Measurements from ENCODE around the gene L3MBTL4.
"Not testable (repeated sequence)": the region's sequence is repeated elsewhere in the genome, so short reads cannot be mapped to it uniquely, and the experiment has no call there.

L3MBTL4 gene

DNA sequence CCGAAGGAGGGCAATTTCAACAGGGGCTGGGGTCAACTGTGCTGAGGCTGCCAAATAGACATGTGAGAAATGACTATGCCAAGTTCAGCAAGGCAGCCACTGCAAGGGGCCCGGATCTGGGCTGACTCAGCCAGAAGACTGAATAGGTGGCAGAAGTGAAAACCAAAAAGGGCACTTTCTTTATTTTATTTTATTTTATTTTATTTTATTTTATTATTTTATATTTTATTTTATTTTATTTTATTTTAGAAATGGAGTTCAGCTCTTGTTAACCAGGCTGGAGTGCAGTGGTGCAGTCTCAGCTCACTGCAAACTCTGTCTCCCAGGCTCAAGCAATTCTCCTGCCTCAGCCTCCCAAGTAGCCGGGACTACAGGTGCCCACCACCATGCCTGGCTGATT, 228.9 kb downstream of the L3MBTL4 start:
- Histone ChIP-seq H3K36me3 (ENCODE audit: control insufficient read depth in 4 of 4, insufficient read depth in 4 of 4, low read length in 3 of 4) (peaks cover 0 to 26% (median 8%) of the 10 kb centered on the region in 4 experiments), H3K9me3 (ENCODE audit: control extremely low read depth in 1 of 5, control insufficient read depth in 4 of 5, insufficient read depth in 2 of 5, low read depth in 1 of 5, low read length in 4 of 5) (peaks cover 0 to 20% (median 8%) of the 10 kb centered on the region in 5 experiments)
- CTCF ChIA-PET; DNase-seq; H3K4me3 ChIP-seq (ENCODE audit: control insufficient read depth in 1 of 7, extremely low read depth in 1 of 7, insufficient read depth in 4 of 7, low read depth in 2 of 7, low read length in 6 of 7); H3K4me1 ChIP-seq (ENCODE audit: control extremely low read depth in 1 of 4, control insufficient read depth in 4 of 4, insufficient read depth in 4 of 4, low read length in 3 of 4); H3K27ac ChIP-seq (ENCODE audit: insufficient read depth in 1 of 2, low read depth in 1 of 2, low read length in 2 of 2, poor library complexity in 1 of 2, severe bottlenecking in 2 of 2); H3K27me3 ChIP-seq (replicated peaks in 2 of 5; ENCODE audit: control insufficient read depth in 4 of 5, insufficient read depth in 5 of 5, low read length in 4 of 5); POLR2A ChIA-PET: not testable (repeated sequence)
- WGBS (ENCODE audit: insufficient coverage) = 100% methylated on average over 2 of the region's 3 CpGs

DNA sequence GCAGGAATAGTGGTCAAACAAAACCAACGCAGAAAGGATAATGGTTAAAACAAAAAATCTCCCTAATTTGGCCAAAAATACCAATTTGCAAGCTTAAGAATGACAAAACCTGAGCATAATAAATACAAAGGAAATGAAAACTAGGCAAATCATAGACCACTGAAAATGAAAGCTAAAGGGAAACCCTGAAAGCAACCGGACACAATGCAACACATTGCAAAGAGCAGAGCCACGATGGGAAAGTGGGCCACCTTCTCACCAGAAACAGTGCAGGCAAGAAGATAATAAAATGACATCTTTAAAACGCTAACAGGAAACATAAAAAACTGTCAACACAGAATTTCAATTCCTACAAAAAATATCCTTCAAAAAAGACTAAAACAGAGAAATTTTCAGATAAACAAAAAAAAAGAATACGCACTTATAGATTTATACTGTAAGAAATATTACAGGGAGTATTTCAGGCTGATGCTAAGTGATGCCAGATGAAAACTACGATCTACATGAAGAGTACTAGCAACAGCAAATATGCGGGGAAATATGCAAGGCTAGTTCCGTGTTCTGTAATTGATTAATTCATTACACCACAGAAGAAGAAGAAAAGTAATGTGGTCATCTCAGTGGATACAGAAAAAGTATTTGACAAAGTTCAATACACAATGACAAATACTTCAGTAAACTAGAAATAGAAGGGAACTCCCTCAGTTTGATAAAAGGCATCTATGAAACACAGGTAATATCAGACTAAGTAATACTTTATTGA, 239.5 kb downstream of the L3MBTL4 start:
- no peaks in the 10 kb centered on the region for H3K27me3 ChIP-seq (replicated peaks in 2 of 5; ENCODE audit: control insufficient read depth in 4 of 5, insufficient read depth in 5 of 5, low read length in 4 of 5)
- H3K9me3 ChIP-seq (ENCODE audit: control extremely low read depth in 1 of 5, control insufficient read depth in 4 of 5, insufficient read depth in 2 of 5, low read depth in 1 of 5, low read length in 4 of 5) = no peaks in the 10 kb centered on the region
- peaks cover 0 to 4% (median 0%) of the 10 kb centered on the region in 4 experiments for H3K36me3 ChIP-seq (ENCODE audit: control insufficient read depth in 4 of 4, insufficient read depth in 4 of 4, low read length in 3 of 4)
- H3K4me1 ChIP-seq (ENCODE audit: control extremely low read depth in 1 of 4, control insufficient read depth in 4 of 4, insufficient read depth in 4 of 4, low read length in 3 of 4) = no peaks in the 10 kb centered on the region
- ChIA-PET CTCF (no interaction called here), POLR2A (no interaction called here)
- no peak for DNase-seq
- H3K4me3 ChIP-seq (ENCODE audit: control insufficient read depth in 1 of 7, extremely low read depth in 1 of 7, insufficient read depth in 4 of 7, low read depth in 2 of 7, low read length in 6 of 7) = no peak overlapping the region
- no peak overlapping the region for H3K27ac ChIP-seq (ENCODE audit: insufficient read depth in 1 of 2, low read depth in 1 of 2, low read length in 2 of 2, poor library complexity in 1 of 2, severe bottlenecking in 2 of 2)
- 92% methylated on average over 4 of the region's 8 CpGs for WGBS (ENCODE audit: insufficient coverage)

DNA sequence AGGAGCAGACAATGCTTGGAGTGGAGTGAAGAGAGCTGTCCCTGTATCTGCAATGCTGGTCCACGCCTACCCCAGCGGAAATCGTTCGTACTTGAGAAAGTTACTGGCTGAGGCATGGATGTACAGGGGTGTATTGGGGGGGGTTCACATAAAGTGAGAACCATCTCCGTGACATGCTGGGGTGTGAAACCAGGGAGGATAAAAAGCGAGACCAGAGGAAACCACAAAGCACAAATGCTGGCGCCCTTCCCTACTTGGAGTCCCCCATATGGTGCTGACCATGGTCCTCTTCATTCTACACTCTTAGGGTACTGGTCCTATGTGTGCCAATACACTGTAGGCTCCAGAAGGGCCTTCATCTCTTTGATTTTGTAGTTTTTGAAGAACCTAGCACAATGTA, 244.1 kb downstream of the L3MBTL4 start:
- Histone ChIP-seq H3K4me3 (ENCODE audit: control insufficient read depth in 1 of 7, extremely low read depth in 1 of 7, insufficient read depth in 4 of 7, low read depth in 2 of 7, low read length in 6 of 7) (no peak overlapping the region), H3K4me1 (ENCODE audit: control extremely low read depth in 1 of 4, control insufficient read depth in 4 of 4, insufficient read depth in 4 of 4, low read length in 3 of 4) (no peaks in the 10 kb centered on the region), H3K36me3 (ENCODE audit: control insufficient read depth in 4 of 4, insufficient read depth in 4 of 4, low read length in 3 of 4) (peaks cover 0 to 4% (median 0%) of the 10 kb centered on the region in 4 experiments), H3K9me3 (ENCODE audit: control extremely low read depth in 1 of 5, control insufficient read depth in 4 of 5, insufficient read depth in 2 of 5, low read depth in 1 of 5, low read length in 4 of 5) (no peaks in the 10 kb centered on the region), H3K27me3 (replicated peaks in 2 of 5; ENCODE audit: control insufficient read depth in 4 of 5, insufficient read depth in 5 of 5, low read length in 4 of 5) (no peaks in the 10 kb centered on the region), H3K27ac (ENCODE audit: insufficient read depth in 1 of 2, low read depth in 1 of 2, low read length in 2 of 2, poor library complexity in 1 of 2, severe bottlenecking in 2 of 2) (no peak overlapping the region)
- ChIA-PET CTCF (no interaction called here), POLR2A (no interaction called here)
- WGBS (ENCODE audit: insufficient coverage) = 98% methylated on average over 7 of the region's 7 CpGs
- no peak for DNase-seq

DNA sequence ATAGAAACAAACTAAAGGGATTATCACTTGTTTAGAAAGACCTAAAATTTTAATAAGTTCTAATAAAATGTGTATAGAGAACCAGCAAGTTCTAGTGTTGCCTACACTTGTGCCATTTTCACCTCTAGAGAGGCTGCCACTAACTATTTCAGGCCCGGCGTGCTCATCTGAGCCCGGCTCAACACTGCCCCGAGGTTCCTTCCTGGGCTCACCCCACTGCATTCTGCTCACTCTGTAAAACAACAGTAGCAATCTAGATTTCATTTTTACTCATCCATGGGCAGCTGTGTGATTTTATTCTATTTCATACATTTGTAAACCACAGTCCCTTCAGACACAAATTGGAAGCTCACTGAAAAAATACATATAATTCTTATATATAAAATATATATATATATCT, 253.2 kb downstream of the L3MBTL4 start:
- Histone ChIP-seq H3K27me3 (replicated peaks in 2 of 5; ENCODE audit: control insufficient read depth in 4 of 5, insufficient read depth in 5 of 5, low read length in 4 of 5) (no peaks in the 10 kb centered on the region), H3K4me3 (ENCODE audit: control insufficient read depth in 1 of 7, extremely low read depth in 1 of 7, insufficient read depth in 4 of 7, low read depth in 2 of 7, low read length in 6 of 7) (no peak overlapping the region), H3K4me1 (ENCODE audit: control extremely low read depth in 1 of 4, control insufficient read depth in 4 of 4, insufficient read depth in 4 of 4, low read length in 3 of 4) (no peaks in the 10 kb centered on the region), H3K9me3 (ENCODE audit: control extremely low read depth in 1 of 5, control insufficient read depth in 4 of 5, insufficient read depth in 2 of 5, low read depth in 1 of 5, low read length in 4 of 5) (peaks cover 0 to 16% (median 2%) of the 10 kb centered on the region in 5 experiments), H3K27ac (ENCODE audit: insufficient read depth in 1 of 2, low read depth in 1 of 2, low read length in 2 of 2, poor library complexity in 1 of 2, severe bottlenecking in 2 of 2) (no peak overlapping the region), H3K36me3 (ENCODE audit: control insufficient read depth in 4 of 4, insufficient read depth in 4 of 4, low read length in 3 of 4) (peaks cover 0 to 18% (median 5%) of the 10 kb centered on the region in 4 experiments)
- ChIA-PET CTCF (no interaction called here), POLR2A (interaction anchor here (0.9 kb wide), 1 partner anchor 56 kb away, joined by 3 read pairs; no protein-coding TSS in a partner anchor)
- 100% methylated on average over 4 of the region's 4 CpGs for WGBS (ENCODE audit: insufficient coverage)
- DNase-seq = no peak

DNA sequence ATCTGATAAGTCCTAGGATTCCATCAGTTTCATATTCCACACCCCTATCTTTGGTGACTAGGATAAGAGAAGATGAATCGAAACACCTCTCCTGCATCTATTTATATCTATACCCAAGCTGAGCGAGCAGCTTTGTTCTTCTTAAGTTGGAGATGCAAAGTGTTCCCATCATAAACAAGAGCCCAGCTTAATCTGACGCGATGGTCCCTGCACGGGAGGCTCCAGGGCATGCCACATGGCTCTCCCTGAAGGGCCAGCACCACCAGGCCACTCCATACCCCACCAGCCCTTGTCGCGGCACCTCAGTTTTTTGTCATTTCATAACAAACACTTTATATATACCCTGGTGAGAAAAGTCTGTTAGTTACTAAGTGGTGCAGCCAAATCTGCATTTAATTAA, 255.3 kb downstream of the L3MBTL4 start:
- H3K4me3 ChIP-seq (ENCODE audit: control insufficient read depth in 1 of 7, extremely low read depth in 1 of 7, insufficient read depth in 4 of 7, low read depth in 2 of 7, low read length in 6 of 7) = no peak overlapping the region
- peaks cover 0 to 18% (median 5%) of the 10 kb centered on the region in 4 experiments for H3K36me3 ChIP-seq (ENCODE audit: control insufficient read depth in 4 of 4, insufficient read depth in 4 of 4, low read length in 3 of 4)
- WGBS (ENCODE audit: insufficient coverage) = 98% methylated on average over 4 of the region's 7 CpGs
- POLR2A ChIA-PET = interaction anchor here (0.6 kb wide), 1 partner anchor 370 kb away, joined by 3 read pairs; no protein-coding TSS in a partner anchor
- H3K9me3 ChIP-seq (ENCODE audit: control extremely low read depth in 1 of 5, control insufficient read depth in 4 of 5, insufficient read depth in 2 of 5, low read depth in 1 of 5, low read length in 4 of 5) = peaks cover 0 to 17% (median 2%) of the 10 kb centered on the region in 5 experiments
- no peaks in the 10 kb centered on the region for H3K27me3 ChIP-seq (replicated peaks in 2 of 5; ENCODE audit: control insufficient read depth in 4 of 5, insufficient read depth in 5 of 5, low read length in 4 of 5)
- no peaks in the 10 kb centered on the region for H3K4me1 ChIP-seq (ENCODE audit: control extremely low read depth in 1 of 4, control insufficient read depth in 4 of 4, insufficient read depth in 4 of 4, low read length in 3 of 4)
- no peak for DNase-seq
- CTCF ChIA-PET = no interaction called here
- no peak overlapping the region for H3K27ac ChIP-seq (ENCODE audit: insufficient read depth in 1 of 2, low read depth in 1 of 2, low read length in 2 of 2, poor library complexity in 1 of 2, severe bottlenecking in 2 of 2)

DNA sequence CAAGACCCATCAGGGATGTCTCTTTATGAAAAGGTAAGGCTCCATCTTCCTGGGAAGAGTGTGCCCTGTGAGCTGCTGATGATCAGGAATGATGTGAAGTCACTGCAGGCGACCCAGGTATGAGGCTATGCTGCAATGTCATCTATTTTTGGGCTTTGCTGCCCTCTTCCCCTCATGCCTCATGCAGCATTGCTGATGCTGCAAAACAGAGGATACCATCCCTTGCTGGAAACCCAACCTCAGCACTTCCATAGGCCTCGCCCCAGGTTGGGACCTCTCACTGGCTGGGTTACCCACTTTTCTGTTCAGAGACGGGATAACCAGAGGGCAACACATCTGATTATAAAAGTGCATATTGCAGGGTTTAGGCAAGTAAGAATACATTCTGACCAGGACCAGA, 255.8 kb downstream of the L3MBTL4 start:
- ChIA-PET CTCF (no interaction called here), POLR2A (no interaction called here)
- H3K36me3 ChIP-seq (ENCODE audit: control insufficient read depth in 4 of 4, insufficient read depth in 4 of 4, low read length in 3 of 4) = peaks cover 0 to 18% (median 6%) of the 10 kb centered on the region in 4 experiments
- H3K4me3 ChIP-seq (ENCODE audit: control insufficient read depth in 1 of 7, extremely low read depth in 1 of 7, insufficient read depth in 4 of 7, low read depth in 2 of 7, low read length in 6 of 7) = no peak overlapping the region
- DNase-seq = no peak
- no peaks in the 10 kb centered on the region for H3K4me1 ChIP-seq (ENCODE audit: control extremely low read depth in 1 of 4, control insufficient read depth in 4 of 4, insufficient read depth in 4 of 4, low read length in 3 of 4)
- 96% methylated on average over 3 of the region's 3 CpGs for whole genome bisulfite sequencing (ENCODE audit: insufficient coverage)
- H3K9me3 ChIP-seq (ENCODE audit: control extremely low read depth in 1 of 5, control insufficient read depth in 4 of 5, insufficient read depth in 2 of 5, low read depth in 1 of 5, low read length in 4 of 5) = peaks cover 0 to 16% (median 2%) of the 10 kb centered on the region in 5 experiments
- no peaks in the 10 kb centered on the region for H3K27me3 ChIP-seq (replicated peaks in 2 of 5; ENCODE audit: control insufficient read depth in 4 of 5, insufficient read depth in 5 of 5, low read length in 4 of 5)
- no peak overlapping the region for H3K27ac ChIP-seq (ENCODE audit: insufficient read depth in 1 of 2, low read depth in 1 of 2, low read length in 2 of 2, poor library complexity in 1 of 2, severe bottlenecking in 2 of 2)

DNA sequence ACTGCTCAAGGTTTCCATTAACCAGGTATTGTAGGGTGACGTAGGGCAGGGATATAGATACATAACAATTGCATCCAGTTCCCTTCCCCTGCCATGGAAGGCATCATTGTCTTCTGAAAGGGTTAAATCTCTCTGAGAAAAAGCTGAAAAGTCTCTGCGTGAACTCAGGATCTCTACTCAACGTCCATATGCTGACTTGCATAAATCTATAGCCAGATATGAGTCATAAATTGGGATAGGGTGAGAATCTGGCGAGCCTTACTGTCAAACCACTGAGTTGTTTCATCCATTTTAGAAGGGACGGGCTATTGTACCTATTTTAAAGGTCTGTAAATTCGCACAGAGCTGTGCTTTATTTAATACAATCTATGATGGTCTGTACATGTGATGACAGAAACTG, 258.3 kb downstream of the L3MBTL4 start:
- ChIA-PET POLR2A (no interaction called here), CTCF (no interaction called here)
- no peaks in the 10 kb centered on the region for H3K27me3 ChIP-seq (replicated peaks in 2 of 5; ENCODE audit: control insufficient read depth in 4 of 5, insufficient read depth in 5 of 5, low read length in 4 of 5)
- peaks cover 0 to 9% (median 0%) of the 10 kb centered on the region in 5 experiments for H3K9me3 ChIP-seq (ENCODE audit: control extremely low read depth in 1 of 5, control insufficient read depth in 4 of 5, insufficient read depth in 2 of 5, low read depth in 1 of 5, low read length in 4 of 5)
- no peak overlapping the region for H3K4me3 ChIP-seq (ENCODE audit: control insufficient read depth in 1 of 7, extremely low read depth in 1 of 7, insufficient read depth in 4 of 7, low read depth in 2 of 7, low read length in 6 of 7)
- no peak overlapping the region for H3K27ac ChIP-seq (ENCODE audit: insufficient read depth in 1 of 2, low read depth in 1 of 2, low read length in 2 of 2, poor library complexity in 1 of 2, severe bottlenecking in 2 of 2)
- DNase-seq = no peak
- H3K4me1 ChIP-seq (ENCODE audit: control extremely low read depth in 1 of 4, control insufficient read depth in 4 of 4, insufficient read depth in 4 of 4, low read length in 3 of 4) = no peaks in the 10 kb centered on the region
- H3K36me3 ChIP-seq (ENCODE audit: control insufficient read depth in 4 of 4, insufficient read depth in 4 of 4, low read length in 3 of 4) = peaks cover 0 to 16% (median 6%) of the 10 kb centered on the region in 4 experiments
- WGBS (ENCODE audit: insufficient coverage) = 95% methylated on average over 3 of the region's 6 CpGs

Measured in common myeloid progenitor, CD34-positive (primary cell).